Nephron (organoid): Measurements from ENCODE around the gene SH3RF1.

ENCODE experiments used
- H3K27ac Mint-ChIP-seq, 3 experiments: 2 replicates each; pipeline ENCODE4 v1.8.0; 2020; ENCODE audit warnings: mixed read lengths in 3 of 3, mild to moderate bottlenecking in 2 of 3, moderate library complexity in 1 of 3
- H3K27me3 Mint-ChIP-seq: 2 replicates; pipeline ENCODE4 v1.8.0; 2021; ENCODE audit warnings: low read depth, mild to moderate bottlenecking, moderate library complexity, mixed read lengths
- H3K36me3 Mint-ChIP-seq: 2 replicates; pipeline ENCODE4 v1.8.0; 2020; ENCODE audit warnings: low read depth, mixed read lengths
- H3K4me1 Mint-ChIP-seq: 2 replicates; pipeline ENCODE4 v1.8.0; 2020; ENCODE audit warnings: mixed read lengths
- H3K4me3 Mint-ChIP-seq, 3 experiments: 2 replicates each; pipeline ENCODE4 v1.8.0; 2020; ENCODE audit warnings: mild to moderate bottlenecking in 3 of 3, mixed read lengths in 3 of 3, moderate library complexity in 2 of 3
- H3K9me3 Mint-ChIP-seq: 2 replicates; pipeline ENCODE4 v1.8.0; 2020; ENCODE audit warnings: mixed read lengths
- TF ChIP-seq, protein P1 (sequence below), 3 experiments: fragments of 200-600 bp; sonication (generic); IDR thresholded peaks; one replicate each; pipeline ENCODE4 v1.5.0; 2021; ENCODE audit warnings: antibody characterized with exemption in 3 of 3; ENCODE audit not compliant: unreplicated experiment in 3 of 3

The SH3RF1 gene

DNA sequence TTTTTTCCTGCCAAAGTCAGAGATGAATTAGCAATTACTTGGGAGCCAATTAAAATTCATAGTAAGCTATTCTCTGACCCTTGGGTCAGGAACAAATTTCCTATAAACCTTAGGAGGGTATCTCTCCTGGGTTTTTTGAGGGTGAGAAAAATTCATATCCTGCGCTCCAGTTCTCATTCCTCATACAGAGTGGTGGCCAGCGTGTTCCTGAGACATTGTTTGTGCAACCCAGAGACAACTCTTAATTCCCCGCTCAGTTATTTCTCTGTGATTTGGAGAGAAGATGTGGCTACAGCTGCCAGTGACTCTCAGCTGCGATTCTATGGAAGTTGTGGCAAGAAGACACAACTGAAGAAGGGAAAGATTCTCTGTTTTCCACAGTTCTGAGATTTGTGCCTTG lies 222.8 kb downstream of the SH3RF1 start:
- H3K27ac Mint-ChIP-seq, result peak overlapping the region; percentile 26 to 78 (median 50)
- TF ChIP-seq, protein P1, sequence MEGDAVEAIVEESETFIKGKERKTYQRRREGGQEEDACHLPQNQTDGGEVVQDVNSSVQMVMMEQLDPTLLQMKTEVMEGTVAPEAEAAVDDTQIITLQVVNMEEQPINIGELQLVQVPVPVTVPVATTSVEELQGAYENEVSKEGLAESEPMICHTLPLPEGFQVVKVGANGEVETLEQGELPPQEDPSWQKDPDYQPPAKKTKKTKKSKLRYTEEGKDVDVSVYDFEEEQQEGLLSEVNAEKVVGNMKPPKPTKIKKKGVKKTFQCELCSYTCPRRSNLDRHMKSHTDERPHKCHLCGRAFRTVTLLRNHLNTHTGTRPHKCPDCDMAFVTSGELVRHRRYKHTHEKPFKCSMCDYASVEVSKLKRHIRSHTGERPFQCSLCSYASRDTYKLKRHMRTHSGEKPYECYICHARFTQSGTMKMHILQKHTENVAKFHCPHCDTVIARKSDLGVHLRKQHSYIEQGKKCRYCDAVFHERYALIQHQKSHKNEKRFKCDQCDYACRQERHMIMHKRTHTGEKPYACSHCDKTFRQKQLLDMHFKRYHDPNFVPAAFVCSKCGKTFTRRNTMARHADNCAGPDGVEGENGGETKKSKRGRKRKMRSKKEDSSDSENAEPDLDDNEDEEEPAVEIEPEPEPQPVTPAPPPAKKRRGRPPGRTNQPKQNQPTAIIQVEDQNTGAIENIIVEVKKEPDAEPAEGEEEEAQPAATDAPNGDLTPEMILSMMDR (IDR thresholded peaks at IDR 0.05; ENCODE audit: unreplicated experiment in 3 of 3), result no peak
- peak overlapping the region in 1 of 3 experiments; percentile 0 for H3K4me3 Mint-ChIP-seq
- peaks cover 8% of the 10 kb centered on the region for H3K27me3 Mint-ChIP-seq
- peaks cover 45% of the 10 kb centered on the region for H3K4me1 Mint-ChIP-seq
- H3K36me3 Mint-ChIP-seq, result no peaks in the 10 kb centered on the region
- H3K9me3 Mint-ChIP-seq, result no peaks in the 10 kb centered on the region

DNA sequence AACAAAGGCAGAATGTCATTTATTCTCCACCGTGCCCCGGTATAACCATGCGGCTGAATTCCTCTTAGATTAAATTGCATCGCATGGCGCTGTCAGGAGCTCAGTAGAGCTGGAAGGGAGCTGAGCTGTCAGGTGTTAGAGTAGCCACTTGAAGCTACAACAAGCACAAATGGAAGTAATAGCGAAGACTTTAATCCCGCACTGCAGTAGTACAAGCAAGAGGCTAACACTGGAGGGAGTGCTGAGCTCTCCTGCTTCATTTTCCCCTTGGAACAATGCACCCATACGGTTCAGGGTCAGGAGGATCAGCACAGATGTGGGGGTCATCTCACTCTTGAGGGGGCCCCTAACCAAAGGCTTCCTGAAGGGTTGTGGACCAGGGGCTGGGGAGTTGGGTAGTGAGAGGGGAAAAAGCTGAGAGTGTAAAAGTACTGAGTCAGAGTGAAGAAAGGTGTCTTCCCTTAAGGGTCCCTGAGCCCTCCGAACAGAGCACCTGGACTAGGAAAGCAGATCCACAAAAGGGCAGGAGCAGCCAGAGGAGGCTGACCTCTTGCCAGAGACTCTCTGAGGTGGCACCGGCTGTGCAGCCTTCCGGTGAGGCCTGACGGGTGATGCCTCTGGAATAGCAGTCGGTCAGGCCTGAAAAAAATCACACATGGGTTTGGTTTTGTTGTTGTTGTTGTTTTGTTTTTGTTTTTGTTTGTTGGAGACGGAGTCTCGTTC lies 224.7 kb downstream of the SH3RF1 start:
- Mint-ChIP-seq H3K27ac (peak overlapping the region in 1 of 3 experiments; percentile 20), H3K27me3 (peaks cover 9% of the 10 kb centered on the region), H3K9me3 (no peaks in the 10 kb centered on the region), H3K4me1 (peaks cover 25% of the 10 kb centered on the region), H3K36me3 (no peaks in the 10 kb centered on the region), H3K4me3 (no peak overlapping the region)
- TF ChIP-seq, protein P1 (IDR thresholded peaks at IDR 0.05; ENCODE audit: unreplicated experiment in 3 of 3), result peak in 1 of 3 experiments; percentile 12

DNA sequence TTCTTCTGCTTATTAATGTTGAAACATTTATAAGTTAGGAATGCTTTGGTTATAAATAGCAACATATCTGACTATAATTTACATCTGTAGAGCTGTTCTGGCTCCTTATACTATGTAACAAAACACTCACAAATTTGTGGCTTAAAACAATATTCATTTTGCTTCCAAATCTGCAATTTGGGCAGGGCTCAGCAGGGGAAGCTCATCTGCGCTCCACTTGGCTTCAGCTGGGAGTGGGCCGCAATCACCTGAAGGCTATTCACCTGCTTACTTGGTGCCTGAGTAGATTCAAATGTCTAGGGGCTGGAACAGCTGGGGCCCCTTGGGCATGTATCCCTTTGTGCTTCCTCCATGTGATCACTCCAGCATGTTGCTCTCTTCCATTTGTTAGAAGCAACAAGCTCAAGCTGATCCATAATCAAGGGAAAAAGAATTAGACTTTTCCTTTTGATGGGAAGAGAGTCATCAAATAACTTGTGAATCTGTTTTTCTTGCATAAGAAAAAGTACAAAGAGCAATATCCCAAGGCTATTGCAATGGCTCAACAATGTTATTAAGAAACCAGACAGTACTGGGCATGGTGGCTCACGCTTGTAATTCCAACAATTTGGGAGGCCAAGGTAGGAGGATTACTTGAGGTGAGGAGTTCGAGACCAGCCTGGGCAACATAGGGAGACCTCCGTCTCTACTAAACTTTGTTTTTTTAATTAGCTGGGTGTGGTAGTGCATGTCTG lies 225.9 kb downstream of the SH3RF1 start:
- TF ChIP-seq, protein P1 (IDR thresholded peaks at IDR 0.05; ENCODE audit: unreplicated experiment in 3 of 3), result no peak
- Mint-ChIP-seq H3K27ac (no peak overlapping the region), H3K27me3 (peaks cover 9% of the 10 kb centered on the region), H3K9me3 (no peaks in the 10 kb centered on the region), H3K4me1 (peaks cover 14% of the 10 kb centered on the region), H3K4me3 (no peak overlapping the region), H3K36me3 (no peaks in the 10 kb centered on the region)
